ENCODE data around the gene DKK2.

- TF ChIP-seq CTCF (conservative IDR thresholded peaks at IDR 0.05) (no peak), ZFX (IDR thresholded peaks at IDR 0.05) (no peak)
These were observed 24.3 kb upstream of the DKK2 start for GRCh38 chr4:107060388-107060787.
